Measurements from ENCODE around the gene KCMF1.

KCMF1 gene

DNA sequence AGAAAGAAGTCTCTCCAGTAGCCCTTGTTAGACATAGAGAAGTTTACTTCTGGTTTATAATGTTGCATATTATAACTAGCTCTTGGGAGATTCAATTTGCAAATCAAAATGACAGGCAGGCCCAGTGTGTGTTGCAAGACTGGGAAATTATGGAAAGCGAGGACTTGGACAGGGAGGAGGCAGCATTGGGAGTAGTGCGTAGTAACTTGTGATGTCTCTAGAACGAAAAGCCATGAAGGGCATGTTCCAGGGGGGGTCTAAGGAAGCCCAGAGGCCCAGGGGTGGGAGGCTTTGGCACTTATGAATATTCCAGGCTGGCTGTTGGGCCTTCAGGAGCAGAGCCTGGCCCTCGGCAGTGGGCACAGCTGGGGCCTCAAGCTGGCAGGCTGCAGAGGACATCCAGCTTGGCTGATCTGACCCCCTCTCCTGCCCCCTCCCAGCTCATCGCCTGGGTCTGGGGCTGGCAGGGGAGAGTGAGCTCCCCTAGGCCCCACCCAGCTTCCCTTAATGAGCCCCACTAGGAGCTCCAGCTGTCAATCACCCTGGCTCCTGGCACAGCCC, 107.0 kb downstream of the KCMF1 start:
- TF ChIP-seq ZNF585B (tag by site-specific recombination; IDR thresholded peaks at IDR 0.05) (no peak), ZNF302 (tag by site-specific recombination; IDR thresholded peaks at IDR 0.05; ENCODE audit: low read depth) (no peak), SP3 (tag by site-specific recombination; IDR thresholded peaks at IDR 0.05) (no peak), ZNF529 (tag by site-specific recombination; IDR thresholded peaks at IDR 0.05; ENCODE audit: insufficient replicate concordance) (no peak), ZNF174 (tag by site-specific recombination; IDR thresholded peaks at IDR 0.05) (no peak), ZNF138 (tag by site-specific recombination; IDR thresholded peaks at IDR 0.05; ENCODE audit: borderline replicate concordance) (no peak), MEIS1 (CRISPR knock-in tag; IDR thresholded peaks at IDR 0.05; ENCODE audit: borderline replicate concordance) (no peak), ZNF184 (tag by site-specific recombination; IDR thresholded peaks at IDR 0.05) (no peak), ZNF324 (tag by site-specific recombination; IDR thresholded peaks at IDR 0.05) (no peak), ZNF701 (tag by site-specific recombination; IDR thresholded peaks at IDR 0.05) (no peak), KLF8 (tag by site-specific recombination; IDR thresholded peaks at IDR 0.05) (no peak), GLI4 (tag by site-specific recombination; IDR thresholded peaks at IDR 0.05) (no peak), ZNF391 (tag by site-specific recombination; IDR thresholded peaks at IDR 0.05; ENCODE audit: borderline replicate concordance, low read depth) (no peak), ZNF354C (tag by site-specific recombination; IDR thresholded peaks at IDR 0.05; ENCODE audit: borderline replicate concordance, low read depth) (no peak), ZNF473 (tag by site-specific recombination; IDR thresholded peaks at IDR 0.05) (no peak)
- TF ChIP-seq, protein P1, sequence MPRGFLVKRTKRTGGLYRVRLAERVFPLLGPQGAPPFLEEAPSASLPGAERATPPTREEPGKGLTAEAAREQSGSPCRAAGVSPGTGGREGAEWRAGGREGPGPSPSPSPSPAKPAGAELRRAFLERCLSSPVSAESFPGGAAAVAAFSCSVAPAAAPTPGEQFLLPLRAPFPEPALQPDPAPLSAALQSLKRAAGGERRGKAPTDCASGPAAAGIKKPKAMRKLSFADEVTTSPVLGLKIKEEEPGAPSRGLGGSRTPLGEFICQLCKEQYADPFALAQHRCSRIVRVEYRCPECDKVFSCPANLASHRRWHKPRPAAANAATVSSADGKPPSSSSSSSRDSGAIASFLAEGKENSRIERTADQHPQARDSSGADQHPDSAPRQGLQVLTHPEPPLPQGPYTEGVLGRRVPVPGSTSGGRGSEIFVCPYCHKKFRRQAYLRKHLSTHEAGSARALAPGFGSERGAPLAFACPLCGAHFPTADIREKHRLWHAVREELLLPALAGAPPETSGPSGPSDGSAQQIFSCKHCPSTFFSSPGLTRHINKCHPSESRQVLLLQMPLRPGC (tag by site-specific recombination; IDR thresholded peaks at IDR 0.05): no peak
- TF ChIP-seq, protein P2, sequence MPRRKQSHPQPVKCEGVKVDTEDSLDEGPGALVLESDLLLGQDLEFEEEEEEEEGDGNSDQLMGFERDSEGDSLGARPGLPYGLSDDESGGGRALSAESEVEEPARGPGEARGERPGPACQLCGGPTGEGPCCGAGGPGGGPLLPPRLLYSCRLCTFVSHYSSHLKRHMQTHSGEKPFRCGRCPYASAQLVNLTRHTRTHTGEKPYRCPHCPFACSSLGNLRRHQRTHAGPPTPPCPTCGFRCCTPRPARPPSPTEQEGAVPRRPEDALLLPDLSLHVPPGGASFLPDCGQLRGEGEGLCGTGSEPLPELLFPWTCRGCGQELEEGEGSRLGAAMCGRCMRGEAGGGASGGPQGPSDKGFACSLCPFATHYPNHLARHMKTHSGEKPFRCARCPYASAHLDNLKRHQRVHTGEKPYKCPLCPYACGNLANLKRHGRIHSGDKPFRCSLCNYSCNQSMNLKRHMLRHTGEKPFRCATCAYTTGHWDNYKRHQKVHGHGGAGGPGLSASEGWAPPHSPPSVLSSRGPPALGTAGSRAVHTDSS (tag by site-specific recombination; IDR thresholded peaks at IDR 0.05): no peak
- TF ChIP-seq, protein P3, sequence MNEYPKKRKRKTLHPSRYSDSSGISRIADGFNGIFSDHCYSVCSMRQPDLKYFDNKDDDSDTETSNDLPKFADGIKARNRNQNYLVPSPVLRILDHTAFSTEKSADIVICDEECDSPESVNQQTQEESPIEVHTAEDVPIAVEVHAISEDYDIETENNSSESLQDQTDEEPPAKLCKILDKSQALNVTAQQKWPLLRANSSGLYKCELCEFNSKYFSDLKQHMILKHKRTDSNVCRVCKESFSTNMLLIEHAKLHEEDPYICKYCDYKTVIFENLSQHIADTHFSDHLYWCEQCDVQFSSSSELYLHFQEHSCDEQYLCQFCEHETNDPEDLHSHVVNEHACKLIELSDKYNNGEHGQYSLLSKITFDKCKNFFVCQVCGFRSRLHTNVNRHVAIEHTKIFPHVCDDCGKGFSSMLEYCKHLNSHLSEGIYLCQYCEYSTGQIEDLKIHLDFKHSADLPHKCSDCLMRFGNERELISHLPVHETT (tag by site-specific recombination; IDR thresholded peaks at IDR 0.05): no peak
- TF ChIP-seq, protein P4, sequence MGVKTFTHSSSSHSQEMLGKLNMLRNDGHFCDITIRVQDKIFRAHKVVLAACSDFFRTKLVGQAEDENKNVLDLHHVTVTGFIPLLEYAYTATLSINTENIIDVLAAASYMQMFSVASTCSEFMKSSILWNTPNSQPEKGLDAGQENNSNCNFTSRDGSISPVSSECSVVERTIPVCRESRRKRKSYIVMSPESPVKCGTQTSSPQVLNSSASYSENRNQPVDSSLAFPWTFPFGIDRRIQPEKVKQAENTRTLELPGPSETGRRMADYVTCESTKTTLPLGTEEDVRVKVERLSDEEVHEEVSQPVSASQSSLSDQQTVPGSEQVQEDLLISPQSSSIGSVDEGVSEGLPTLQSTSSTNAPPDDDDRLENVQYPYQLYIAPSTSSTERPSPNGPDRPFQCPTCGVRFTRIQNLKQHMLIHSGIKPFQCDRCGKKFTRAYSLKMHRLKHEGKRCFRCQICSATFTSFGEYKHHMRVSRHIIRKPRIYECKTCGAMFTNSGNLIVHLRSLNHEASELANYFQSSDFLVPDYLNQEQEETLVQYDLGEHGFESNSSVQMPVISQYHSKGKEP (tag by site-specific recombination; IDR thresholded peaks at IDR 0.05): no peak
- Histone ChIP-seq H3K27ac (ENCODE audit: extremely low read depth, low read depth, low read length) (no peak overlapping the region), H3K4me3 (ENCODE audit: low read depth, low read length) (no peak overlapping the region), H3K36me3 (ENCODE audit: control insufficient read depth in 2 of 2, insufficient read depth in 1 of 2, low read length in 2 of 2) (no peaks in the 10 kb centered on the region), H3K9me3 (ENCODE audit: control insufficient read depth, insufficient read depth, low read depth, low read length) (no peaks in the 10 kb centered on the region), H3K4me1 (ENCODE audit: control insufficient read depth, insufficient read depth, low read length) (no peaks in the 10 kb centered on the region)
- CTCF ChIA-PET: interaction anchor here (1.8 kb wide), 1 partner anchor 11 kb away, joined by 14 read pairs; no protein-coding TSS in a partner anchor
- POLR2A ChIA-PET: no interaction called here

DNA sequence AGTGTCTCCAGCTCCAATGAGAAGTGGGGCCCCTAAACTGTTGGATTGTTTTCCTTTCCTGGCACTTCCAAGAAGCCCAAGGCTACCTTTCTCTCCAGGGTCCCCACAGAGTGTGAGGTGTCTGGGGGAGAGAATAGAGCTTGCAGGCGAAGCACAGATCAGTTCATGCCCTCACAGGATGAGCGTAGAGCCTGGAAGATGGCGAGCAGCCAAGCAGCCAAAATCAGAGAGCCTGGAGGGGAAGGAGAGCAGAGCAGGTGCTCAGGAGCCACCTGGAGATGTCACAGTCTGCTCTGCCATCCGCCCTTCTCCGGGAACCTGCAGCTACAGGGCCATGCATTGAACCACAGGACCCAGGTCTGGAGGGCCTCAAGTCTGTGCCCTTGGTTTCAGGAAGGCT, 107.6 kb downstream of the KCMF1 start:
- no peaks in the 10 kb centered on the region for H3K36me3 ChIP-seq (ENCODE audit: control insufficient read depth in 2 of 2, insufficient read depth in 1 of 2, low read length in 2 of 2)
- ChIA-PET POLR2A (interaction anchor here (0.5 kb wide), 1 partner anchor 224 kb away, joined by 3 read pairs; no protein-coding TSS in a partner anchor), CTCF (interaction anchor here (1.8 kb wide), 1 partner anchor 12 kb away, joined by 14 read pairs; no protein-coding TSS in a partner anchor)
- no peak overlapping the region for H3K27ac ChIP-seq (ENCODE audit: extremely low read depth, low read depth, low read length)
- no peaks in the 10 kb centered on the region for H3K4me1 ChIP-seq (ENCODE audit: control insufficient read depth, insufficient read depth, low read length)
- H3K9me3 ChIP-seq (ENCODE audit: control insufficient read depth, insufficient read depth, low read depth, low read length): no peaks in the 10 kb centered on the region
- no peak overlapping the region for H3K4me3 ChIP-seq (ENCODE audit: low read depth, low read length)
- TF ChIP-seq YY2 (tag by site-specific recombination; IDR thresholded peaks at IDR 0.05) (no peak), BCL11B (tag by site-specific recombination; IDR thresholded peaks at IDR 0.05; ENCODE audit: low read depth) (no peak), ZNF202 (tag by site-specific recombination; IDR thresholded peaks at IDR 0.05; ENCODE audit: borderline replicate concordance) (no peak), ZNF426 (tag by site-specific recombination; IDR thresholded peaks at IDR 0.05) (no peak), ZNF747 (tag by site-specific recombination; IDR thresholded peaks at IDR 0.05) (no peak), ZNF837 (tag by site-specific recombination; IDR thresholded peaks at IDR 0.05) (no peak), ZBTB21 (tag by site-specific recombination; IDR thresholded peaks at IDR 0.05) (no peak)
- TF ChIP-seq, protein P5, sequence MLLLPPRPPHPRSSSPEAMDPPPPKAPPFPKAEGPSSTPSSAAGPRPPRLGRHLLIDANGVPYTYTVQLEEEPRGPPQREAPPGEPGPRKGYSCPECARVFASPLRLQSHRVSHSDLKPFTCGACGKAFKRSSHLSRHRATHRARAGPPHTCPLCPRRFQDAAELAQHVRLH (tag by site-specific recombination; IDR thresholded peaks at IDR 0.05): no peak
- TF ChIP-seq, protein P6, sequence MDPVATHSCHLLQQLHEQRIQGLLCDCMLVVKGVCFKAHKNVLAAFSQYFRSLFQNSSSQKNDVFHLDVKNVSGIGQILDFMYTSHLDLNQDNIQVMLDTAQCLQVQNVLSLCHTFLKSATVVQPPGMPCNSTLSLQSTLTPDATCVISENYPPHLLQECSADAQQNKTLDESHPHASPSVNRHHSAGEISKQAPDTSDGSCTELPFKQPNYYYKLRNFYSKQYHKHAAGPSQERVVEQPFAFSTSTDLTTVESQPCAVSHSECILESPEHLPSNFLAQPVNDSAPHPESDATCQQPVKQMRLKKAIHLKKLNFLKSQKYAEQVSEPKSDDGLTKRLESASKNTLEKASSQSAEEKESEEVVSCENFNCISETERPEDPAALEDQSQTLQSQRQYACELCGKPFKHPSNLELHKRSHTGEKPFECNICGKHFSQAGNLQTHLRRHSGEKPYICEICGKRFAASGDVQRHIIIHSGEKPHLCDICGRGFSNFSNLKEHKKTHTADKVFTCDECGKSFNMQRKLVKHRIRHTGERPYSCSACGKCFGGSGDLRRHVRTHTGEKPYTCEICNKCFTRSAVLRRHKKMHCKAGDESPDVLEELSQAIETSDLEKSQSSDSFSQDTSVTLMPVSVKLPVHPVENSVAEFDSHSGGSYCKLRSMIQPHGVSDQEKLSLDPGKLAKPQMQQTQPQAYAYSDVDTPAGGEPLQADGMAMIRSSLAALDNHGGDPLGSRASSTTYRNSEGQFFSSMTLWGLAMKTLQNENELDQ (tag by site-specific recombination; IDR thresholded peaks at IDR 0.05; ENCODE audit: low read depth): no peak
